Liver (tissue), 9 donors: ENCODE measurements around the gene LIMCH1. TPM values are rescaled to one million over a fixed set of nuclear protein-coding genes. Genes with fewer than 3 reads are reported as not detected.

Source experiments
- DNase-seq: peaks from one replicate; pipeline ENCODE4 v3.0.0-alpha.2; 2017; ENCODE audit warnings: low spot score
- H3K27ac ChIP-seq, 2 donors: one replicate each; pipeline ENCODE4 v1.7.0; 2013; ENCODE audit warnings: inconsistent platforms in 2 of 2, low read length in 2 of 2, control low read depth in 1 of 2, low read depth in 1 of 2, mild to moderate bottlenecking in 1 of 2
- H3K27me3 ChIP-seq, 4 donors: one replicate each; pipeline versions ENCODE4 v1.6.1 to v1.7.0; 2013; ENCODE audit warnings: low read length in 3 of 4, inconsistent platforms in 1 of 4, mild to moderate bottlenecking in 1 of 4, moderate library complexity in 1 of 4; ENCODE audit not compliant: control insufficient read depth in 4 of 4, insufficient read depth in 4 of 4
- H3K36me3 ChIP-seq, 4 donors: one replicate each; pipeline versions ENCODE4 v1.6.1 to v1.7.0; 2013; ENCODE audit warnings: low read length in 3 of 4, mild to moderate bottlenecking in 3 of 4, low read depth in 1 of 4, moderate library complexity in 1 of 4; ENCODE audit not compliant: control insufficient read depth in 4 of 4, insufficient read depth in 3 of 4
- H3K4me1 ChIP-seq, 4 donors: one replicate each; pipeline versions ENCODE4 v1.6.1 to v1.7.0; 2013; ENCODE audit warnings: low read length in 3 of 4, mild to moderate bottlenecking in 3 of 4, moderate library complexity in 1 of 4; ENCODE audit not compliant: control insufficient read depth in 4 of 4, insufficient read depth in 4 of 4
- H3K4me3 ChIP-seq, 3 donors: one replicate each; pipeline versions ENCODE4 v1.6.1 to v1.7.0; 2013; ENCODE audit warnings: low read length in 3 of 3, control low read depth in 1 of 3, low read depth in 1 of 3, mild to moderate bottlenecking in 1 of 3
- H3K9ac ChIP-seq, 2 donors: one replicate each; pipeline ENCODE4 v1.7.0; 2013; ENCODE audit warnings: low read length in 2 of 2, mild to moderate bottlenecking in 2 of 2, moderate library complexity in 2 of 2, control low read depth in 1 of 2, low read depth in 1 of 2
- H3K9me3 ChIP-seq, 4 donors: one replicate each; pipeline versions ENCODE4 v1.6.1 to v1.7.0; 2013; ENCODE audit warnings: low read length in 3 of 4; ENCODE audit not compliant: control insufficient read depth in 4 of 4
- ATF3 ChIP-seq: IDR thresholded peaks from 2 replicates; pipeline ENCODE4 v1.6.1; 2016; ENCODE audit warnings: antibody characterized with exemption
- CTCF ChIP-seq: fragments of 150-350 bp; IDR thresholded peaks from 2 replicates; pipeline ENCODE4 v1.5.1; 2017; ENCODE audit warnings: improper control_type of control experiment, low read depth, low read length; ENCODE audit not compliant: missing input control
- EGR1 ChIP-seq, 2 donors: IDR thresholded peaks; 2 replicates each; pipeline ENCODE4 v1.6.1; 2016 to 2018; ENCODE audit warnings: antibody characterized with exemption in 2 of 2, low read depth in 2 of 2
- FOXA2 ChIP-seq: IDR thresholded peaks from 2 replicates; pipeline ENCODE4 v1.6.1; 2016; ENCODE audit warnings: antibody characterized with exemption
- GABPA ChIP-seq, 2 donors: IDR thresholded peaks in 1 of 2; conservative IDR thresholded peaks in 1 of 2; 2 replicates each; pipeline ENCODE4 v1.6.1; 2016; ENCODE audit warnings: antibody characterized with exemption in 2 of 2, mild to moderate bottlenecking in 1 of 2, moderate library complexity in 1 of 2
- HNF4A ChIP-seq, 2 donors: conservative IDR thresholded peaks; 2 replicates each; pipeline ENCODE4 v1.6.1; 2016; ENCODE audit warnings: antibody characterized with exemption in 2 of 2, mild to moderate bottlenecking in 2 of 2
- HNF4G ChIP-seq: IDR thresholded peaks from 2 replicates; pipeline ENCODE4 v1.6.1; 2016; ENCODE audit warnings: antibody characterized with exemption
- JUND ChIP-seq, 2 donors: IDR thresholded peaks; 2 replicates each; pipeline ENCODE4 v1.6.1; 2016; ENCODE audit warnings: antibody characterized with exemption in 2 of 2
- MAX ChIP-seq: IDR thresholded peaks from 2 replicates; pipeline ENCODE4 v1.6.1; 2016; ENCODE audit warnings: antibody characterized with exemption
- NR2F2 ChIP-seq: IDR thresholded peaks from 2 replicates; pipeline ENCODE4 v1.6.1; 2016; ENCODE audit warnings: antibody characterized with exemption
- RAD21 ChIP-seq, 2 donors: IDR thresholded peaks; 2 replicates each; pipeline ENCODE4 v1.6.1; 2016; ENCODE audit warnings: antibody characterized with exemption in 2 of 2, mild to moderate bottlenecking in 2 of 2
- REST ChIP-seq: IDR thresholded peaks from 2 replicates; pipeline ENCODE4 v1.6.1; 2016; ENCODE audit warnings: antibody characterized with exemption, mild to moderate bottlenecking
- RXRA ChIP-seq, 2 donors: IDR thresholded peaks; 2 replicates each; pipeline ENCODE4 v1.6.1; 2017 to 2018; ENCODE audit warnings: antibody characterized with exemption in 2 of 2, mild to moderate bottlenecking in 1 of 2
- TAF1 ChIP-seq: conservative IDR thresholded peaks from 2 replicates; pipeline ENCODE4 v1.6.1; 2016; ENCODE audit warnings: antibody characterized with exemption, mild to moderate bottlenecking
- ZBTB33 ChIP-seq: IDR thresholded peaks from 2 replicates; pipeline ENCODE4 v1.6.1; 2016; ENCODE audit warnings: antibody characterized with exemption
- WGBS: extraction: QIAGEN DNeasy Blood & Tissue Kit; methylation state at CpG from one replicate; pipeline ENCODE4 v1.1.7; 2013; 5-methylcytosine and 5-hydroxymethylcytosine counted together
- polyA plus RNA-seq, 2 donors: library from polyadenylated mRNA; stranded (reverse) in 1 of 2; unstranded in 1 of 2; fragments of 200-250 nt in 1 of 2; fragments of >200 nt in 1 of 2; fragmentation: Nextera tagmentation in 1 of 2; extraction: Ambion mirVana in 1 of 2; gene quantifications; one replicate each; pipeline versions ENCODE4 v1.2.1 to v1.2.3, GENCODE V29; 2013 to 2015
- total RNA-seq, 2 donors: library from RNA; depleted of rRNA; stranded (reverse); fragments of >200 nt; gene quantifications; one replicate each; pipeline ENCODE4 v1.2.3, GENCODE V29; 2014
- donor health status: healthy.
- donor health status: healthy.
- donor health status: healthy.
- donor health status: healthy.
- donor health status: healthy.

LIMCH1 gene
- total and polyA plus RNA-seq, 4 donors, result 2.0 to 30.6 (median 8.1) TPM

GRCh38 chr4:41645728-41646390 is 107.9 kb downstream of the LIMCH1 start:
- no peaks in the 10 kb centered on the region for H3K9me3 ChIP-seq
- 79% methylated on average over 5 of the region's 5 CpGs for WGBS
- TF ChIP-seq RXRA (IDR thresholded peaks at IDR 0.05) (no peak), NR2F2 (no peak), REST (no peak), ATF3 (no peak), TAF1 (no peak), HNF4A (conservative IDR thresholded peaks at IDR 0.05) (no peak), FOXA2 (no peak), CTCF (no peak), EGR1 (IDR thresholded peaks at IDR 0.05; ENCODE audit: low read depth in 2 of 2) (no peak), ZBTB33 (no peak), JUND (IDR thresholded peaks at IDR 0.05) (no peak), MAX (no peak), GABPA (IDR thresholded peaks at IDR 0.05 in 1 of 2, conservative IDR thresholded peaks at IDR 0.05 in 1 of 2) (no peak)

GRCh38 chr4:41646862-41647261 is 108.9 kb downstream of the LIMCH1 start:
- no peak for DNase-seq
- H3K4me3 ChIP-seq, result no peak overlapping the region
- no peak overlapping the region for H3K27ac ChIP-seq
- no peak overlapping the region for H3K9ac ChIP-seq
- H3K4me1 ChIP-seq, result peaks cover 0 to 10% (median 4%) of the 10 kb centered on the region in 4 donors
- TF ChIP-seq RAD21 (IDR thresholded peaks at IDR 0.05) (no peak), ZBTB33 (no peak), JUND (IDR thresholded peaks at IDR 0.05) (no peak), HNF4G (no peak), MAX (no peak), ATF3 (no peak), GABPA (IDR thresholded peaks at IDR 0.05 in 1 of 2, conservative IDR thresholded peaks at IDR 0.05 in 1 of 2) (no peak), RXRA (IDR thresholded peaks at IDR 0.05) (no peak), FOXA2 (no peak)
- no peaks in the 10 kb centered on the region for H3K9me3 ChIP-seq
- H3K36me3 ChIP-seq, result peaks cover 0 to 4% (median 2%) of the 10 kb centered on the region in 4 donors
- 90% methylated on average over 1 of the region's 1 CpG for WGBS
- no peaks in the 10 kb centered on the region for H3K27me3 ChIP-seq

More at GRCh38 chr4:41645728-41646390, 107.9 kb downstream of the LIMCH1 start:
- no peaks in the 10 kb centered on the region for H3K27me3 ChIP-seq
- H3K27ac ChIP-seq, result no peak overlapping the region
- peaks cover 0 to 4% (median 2%) of the 10 kb centered on the region in 4 donors for H3K36me3 ChIP-seq
- H3K4me1 ChIP-seq, result peaks cover 0 to 10% (median 4%) of the 10 kb centered on the region in 4 donors
- DNase-seq, result no peak
- no peak overlapping the region for H3K4me3 ChIP-seq
- no peak overlapping the region for H3K9ac ChIP-seq
